Neural cell (in vitro differentiated cells): ENCODE data around the gene PATE4. TPM values are rescaled to one million over a fixed set of nuclear protein-coding genes. Genes with fewer than 3 reads are reported as not detected.

Experiments used
- H2AFZ ChIP-seq: fragments of 200-600, 300-800 bp; sonication (generic), shearing (Covaris generic); 2 replicates; pipeline ENCODE4 v1.6.0; 2014; ENCODE audit warnings: low read depth, mild to moderate bottlenecking, antibody characterized with exemption, low read length, moderate library complexity
- H3F3A ChIP-seq: fragments of 200-600 bp; shearing (Covaris generic); 2 replicates; pipeline ENCODE4 v1.6.1; 2016; ENCODE audit warnings: mild to moderate bottlenecking, moderate library complexity, mixed read lengths, antibody characterized with exemption, low read length; ENCODE audit not compliant: insufficient read depth, poor library complexity, severe bottlenecking
- H3K27ac ChIP-seq: fragments of 200-600, 300-800 bp; sonication (generic), shearing (Covaris generic); 2 replicates; pipeline ENCODE4 v1.5.1; 2014; ENCODE audit warnings: mild to moderate bottlenecking, low read length, moderate library complexity
- H3K27me3 ChIP-seq: fragments of 300-800, 200-600 bp; sonication (generic), shearing (Covaris generic); 2 replicates; pipeline ENCODE4 v1.6.0; 2014; ENCODE audit warnings: mild to moderate bottlenecking, low read depth, low read length, moderate library complexity; ENCODE audit not compliant: insufficient read depth
- H3K36me3 ChIP-seq: fragments of 300-800, 200-600 bp; sonication (generic), shearing (Covaris generic); 2 replicates; pipeline ENCODE4 v1.5.1; 2014; ENCODE audit warnings: mild to moderate bottlenecking, antibody characterized with exemption, low read length, moderate library complexity; ENCODE audit not compliant: insufficient read depth
- H3K4me2 ChIP-seq: fragments of 300-800, 200-600 bp; sonication (generic), shearing (Covaris generic); 2 replicates; pipeline ENCODE4 v1.6.0; 2014; ENCODE audit warnings: mild to moderate bottlenecking, low read length
- H3K4me3 ChIP-seq: fragments of 300-800, 200-600 bp; sonication (generic), shearing (Covaris generic); 2 replicates; pipeline ENCODE4 v1.5.1; 2014; ENCODE audit warnings: mild to moderate bottlenecking, low read length, moderate library complexity
- H3K79me2 ChIP-seq: fragments of 200-600 bp; shearing (Covaris generic); replicated peaks from 2 replicates; pipeline ENCODE4 v1.6.0; 2014; ENCODE audit warnings: mild to moderate bottlenecking, low read length, moderate library complexity; ENCODE audit not compliant: insufficient read depth
- H3K9ac ChIP-seq: fragments of 300-800, 200-600 bp; sonication (generic), shearing (Covaris generic); 2 replicates; pipeline ENCODE4 v1.6.1; 2016; ENCODE audit warnings: mild to moderate bottlenecking, low read length, mixed read lengths
- H3K9me2 ChIP-seq: fragments of 200-600 bp; shearing (Covaris generic); 2 replicates; pipeline ENCODE4 v1.6.1; 2016; ENCODE audit warnings: mild to moderate bottlenecking, low read length, mixed read lengths; ENCODE audit not compliant: insufficient read depth
- H3K9me3 ChIP-seq: fragments of 200-600, 300-800 bp; sonication (generic), shearing (Covaris generic); 2 replicates; pipeline ENCODE4 v1.6.1; 2016; ENCODE audit warnings: mild to moderate bottlenecking, mixed run types, low read length, moderate library complexity, mixed read lengths
- H4K20me1 ChIP-seq: fragments of 200-600 bp; shearing (Covaris generic); 2 replicates; pipeline ENCODE4 v1.6.1; 2016; ENCODE audit warnings: mild to moderate bottlenecking, mixed run types; ENCODE audit not compliant: insufficient read depth
- CTCF ChIP-seq: fragments of 450-650 bp; IDR thresholded peaks from 2 replicates; pipeline ENCODE4 v1.5.1; 2014; ENCODE audit warnings: antibody characterized with exemption, mild to moderate bottlenecking, moderate library complexity; ENCODE audit not compliant: poor library complexity, severe bottlenecking
- EP300 ChIP-seq: fragments of 450-650 bp; conservative IDR thresholded peaks from 2 replicates; pipeline ENCODE4 v1.6.1; 2014; ENCODE audit warnings: antibody characterized with exemption, mild to moderate bottlenecking, moderate library complexity; ENCODE audit not compliant: poor library complexity, severe bottlenecking
- EZH2 ChIP-seq: fragments of 200-600, 300-800 bp; shearing (Covaris generic), sonication (generic); IDR thresholded peaks from 2 replicates; pipeline ENCODE4 v1.6.1; 2014; ENCODE audit warnings: antibody characterized with exemption, low read length, borderline replicate concordance, mild to moderate bottlenecking; ENCODE audit not compliant: insufficient read depth, poor library complexity, severe bottlenecking
- MXI1 ChIP-seq: fragments of 450-650 bp; conservative IDR thresholded peaks from 2 replicates; pipeline ENCODE4 v1.6.1; 2014; ENCODE audit warnings: antibody characterized with exemption, mild to moderate bottlenecking; ENCODE audit not compliant: poor library complexity, severe bottlenecking
- POLR2AphosphoS5 ChIP-seq: IDR thresholded peaks from 2 replicates; pipeline ENCODE4 v1.6.1; 2012
- RAD21 ChIP-seq: fragments of 450-650 bp; conservative IDR thresholded peaks from 2 replicates; pipeline ENCODE4 v1.6.1; 2014; ENCODE audit warnings: antibody characterized with exemption, mild to moderate bottlenecking, moderate library complexity
- REST ChIP-seq: IDR thresholded peaks from 2 replicates; pipeline ENCODE4 v1.6.1; 2012; ENCODE audit warnings: borderline replicate concordance
- SMC3 ChIP-seq: fragments of 450-650 bp; conservative IDR thresholded peaks from 2 replicates; pipeline ENCODE4 v1.6.1; 2014; ENCODE audit warnings: antibody characterized with exemption, mild to moderate bottlenecking, moderate library complexity; ENCODE audit not compliant: poor library complexity
- TAF1 ChIP-seq: IDR thresholded peaks from 2 replicates; pipeline ENCODE4 v1.6.1; 2012; ENCODE audit warnings: low read depth
- polyA plus RNA-seq: library from polyadenylated mRNA; depleted of rRNA; stranded (reverse); fragments of >200 nt; gene quantifications from 2 replicates; pipeline ENCODE4 v1.2.3, GENCODE V29; 2014

PATE4 gene
- polyA plus RNA-seq, 1 donor from 2014 or later, result not detected

- no peak overlapping the region for H3K9ac ChIP-seq
- no peak overlapping the region for H2AFZ ChIP-seq
- H3K9me3 ChIP-seq, result no peaks in the 10 kb centered on the region
- no peak overlapping the region for H3K4me3 ChIP-seq
- TF ChIP-seq TAF1 (no peak), REST (no peak), SMC3 (no peak), POLR2AphosphoS5 (no peak), EP300 (no peak), CTCF (no peak), EZH2 (no peak), RAD21 (no peak), MXI1 (no peak)
- no peak overlapping the region for H3K4me2 ChIP-seq
- H3K27ac ChIP-seq, result no peak overlapping the region
- H4K20me1 ChIP-seq, result no peaks in the 10 kb centered on the region
- H3K36me3 ChIP-seq, result no peaks in the 10 kb centered on the region
- no peaks in the 10 kb centered on the region for H3F3A ChIP-seq
- no peaks in the 10 kb centered on the region for H3K9me2 ChIP-seq
- no peaks in the 10 kb centered on the region for H3K27me3 ChIP-seq
- H3K79me2 ChIP-seq, result no peaks in the 10 kb centered on the region
Measured at GRCh38 chr11:125872138-125872491, 39.0 kb downstream of the PATE4 start.

- H3K27me3 ChIP-seq, result no peaks in the 10 kb centered on the region
- no peaks in the 10 kb centered on the region for H3K9me3 ChIP-seq
- no peaks in the 10 kb centered on the region for H4K20me1 ChIP-seq
- no peak overlapping the region for H3K27ac ChIP-seq
- H3K79me2 ChIP-seq, result no peaks in the 10 kb centered on the region
- TF ChIP-seq EZH2, result no peak
- no peak for TF ChIP-seq POLR2AphosphoS5
- no peak for TF ChIP-seq EP300
- no peak for TF ChIP-seq SMC3
- no peak for TF ChIP-seq TAF1
- TF ChIP-seq REST, result no peak
- TF ChIP-seq RAD21, result no peak
- no peak for TF ChIP-seq MXI1
- TF ChIP-seq CTCF, result no peak
- no peaks in the 10 kb centered on the region for H3K9me2 ChIP-seq
- no peak overlapping the region for H2AFZ ChIP-seq
- no peak overlapping the region for H3K9ac ChIP-seq
- no peak overlapping the region for H3K4me3 ChIP-seq
- H3K4me2 ChIP-seq, result no peak overlapping the region
- H3K36me3 ChIP-seq, result no peaks in the 10 kb centered on the region
- H3F3A ChIP-seq, result no peaks in the 10 kb centered on the region
Measured at GRCh38 chr11:125873881-125874555, 40.9 kb downstream of the PATE4 start.
